HepG2 (cell line): ENCODE measurements around the gene MYLK. TPM values are rescaled to one million over a fixed set of nuclear protein-coding genes. Genes with fewer than 3 reads are reported as not detected.

Source experiments
- CBX5 ChIP-seq: sonication (generic); formaldehyde crosslinking; IDR thresholded peaks from 2 replicates; pipeline ENCODE4 v1.4.0; 2020; ENCODE audit warnings: missing genetic modification reagents, borderline replicate concordance
- FOXK2 ChIP-seq: fragments of 450-650 bp; IDR thresholded peaks from 2 replicates; pipeline ENCODE4 v1.6.1; 2016
- GPN1 ChIP-seq: sonication (generic); formaldehyde crosslinking; IDR thresholded peaks from 2 replicates; pipeline ENCODE4 v1.5.1; 2020; ENCODE audit warnings: missing genetic modification reagents, borderline replicate concordance
- HNRNPH1 ChIP-seq: fragments of 200-400 bp; formaldehyde crosslinking; optimal IDR thresholded peaks from 2 replicates; pipeline ENCODE3; 2017; ENCODE audit warnings: mild to moderate bottlenecking, low read depth, low read length
- HNRNPLL ChIP-seq: fragments of 200-400 bp; formaldehyde crosslinking; IDR thresholded peaks from 2 replicates; pipeline ENCODE4 v1.6.1; 2017; ENCODE audit warnings: mild to moderate bottlenecking, low read depth, low read length; ENCODE audit not compliant: poor library complexity, severe bottlenecking
- KLF15 ChIP-seq: sonication (generic); formaldehyde crosslinking; IDR thresholded peaks from 2 replicates; pipeline ENCODE4 v1.8.1; 2023; ENCODE audit warnings: borderline replicate concordance, mild to moderate bottlenecking, inconsistent platforms, missing genetic modification reagents, mixed read lengths
- RCOR2 ChIP-seq: IDR thresholded peaks from 2 replicates; pipeline ENCODE4 v1.6.1; 2016; ENCODE audit warnings: missing biosample characterization, missing genetic modification reagents
- RFXANK ChIP-seq: IDR thresholded peaks from 2 replicates; pipeline ENCODE4 v1.6.1; 2016
- RXRB ChIP-seq: IDR thresholded peaks from 2 replicates; pipeline ENCODE4 v1.6.1; 2016; ENCODE audit warnings: borderline replicate concordance, missing genetic modification reagents, missing compliant biosample characterization
- SMC3 ChIP-seq: IDR thresholded peaks from 2 replicates; pipeline ENCODE4 v1.6.1; 2011; ENCODE audit warnings: low read length, improper control_type of control experiment
- SPEN ChIP-seq: sonication (generic); formaldehyde crosslinking; IDR thresholded peaks from 2 replicates; pipeline ENCODE4 v1.5.1; 2020; ENCODE audit warnings: low read depth, mild to moderate bottlenecking, missing genetic modification reagents
- ZBTB1 ChIP-seq: sonication (generic); formaldehyde crosslinking; IDR thresholded peaks from 2 replicates; pipeline ENCODE4 v1.4.0; 2020; ENCODE audit warnings: missing genetic modification reagents, borderline replicate concordance
- ZNF619 ChIP-seq: sonication (generic); formaldehyde crosslinking; IDR thresholded peaks from 2 replicates; pipeline ENCODE4 v1.4.0; 2020; ENCODE audit warnings: mild to moderate bottlenecking, missing genetic modification reagents
- ZNF678 ChIP-seq: sonication (generic); formaldehyde crosslinking; IDR thresholded peaks from 2 replicates; pipeline ENCODE4 v1.4.0; 2020; ENCODE audit warnings: mild to moderate bottlenecking, missing genetic modification reagents
- polyA plus RNA-seq, 8 experiments: library from polyadenylated mRNA; depleted of rRNA in 3 of 8; stranded (reverse) in 7 of 8; unstranded in 1 of 8; fragments of >200 nt; fragmentation: Illumina TruSeq in 4 of 8; extraction: Trizol in 4 of 8; gene quantifications; 2 replicates each; pipeline versions ENCODE4 v1.2.1 to v1.2.3, GENCODE V29; 2011 to 2016; ENCODE audit warnings: low read depth in 4 of 8, missing spikeins in 1 of 8, mixed read lengths in 1 of 8; ENCODE audit not compliant: insufficient read depth in 1 of 8
- total RNA-seq, 5 experiments: library from RNA; depleted of rRNA; stranded (reverse); fragments of >200 nt; fragmentation: Illumina TruSeq; extraction: Trizol; gene quantifications; 2 replicates each; pipeline ENCODE4 v1.2.3, GENCODE V29; 2016; ENCODE audit warnings: low read depth in 1 of 5
- TF ChIP-seq, protein P1 (sequence below): sonication (generic); formaldehyde crosslinking; IDR thresholded peaks from 2 replicates; pipeline ENCODE4 v1.5.0; 2020; ENCODE audit warnings: missing genetic modification reagents, mild to moderate bottlenecking, borderline replicate concordance
- TF ChIP-seq, protein P2 (sequence below): sonication (generic); formaldehyde crosslinking; IDR thresholded peaks from 2 replicates; pipeline ENCODE4 v1.5.1; 2020; ENCODE audit warnings: mild to moderate bottlenecking, moderate library complexity, missing genetic modification reagents
- TF ChIP-seq, protein P3 (sequence below): sonication (generic); formaldehyde crosslinking; IDR thresholded peaks from 2 replicates; pipeline ENCODE4 v1.8.0; 2022; ENCODE audit warnings: mild to moderate bottlenecking, missing genetic modification reagents, moderate library complexity
- TF ChIP-seq, protein P4 (sequence below): IDR thresholded peaks from 2 replicates; pipeline ENCODE4 v1.6.1; 2016
- TF ChIP-seq, protein P5 (sequence below): sonication (generic); formaldehyde crosslinking; IDR thresholded peaks from 2 replicates; pipeline ENCODE4 v1.5.0; 2020; ENCODE audit warnings: missing genetic modification reagents
- TF ChIP-seq, protein P6 (sequence below): sonication (generic); formaldehyde crosslinking; IDR thresholded peaks from 2 replicates; pipeline ENCODE4 v1.4.0; 2020; ENCODE audit warnings: missing genetic modification reagents, borderline replicate concordance

MYLK gene
- total and polyA plus RNA-seq, 2 of the 13 experiments (the other 11 are each of a cell fraction or from before 2014, with no cell fraction given) = 10.6 to 34.9 TPM

DNA sequence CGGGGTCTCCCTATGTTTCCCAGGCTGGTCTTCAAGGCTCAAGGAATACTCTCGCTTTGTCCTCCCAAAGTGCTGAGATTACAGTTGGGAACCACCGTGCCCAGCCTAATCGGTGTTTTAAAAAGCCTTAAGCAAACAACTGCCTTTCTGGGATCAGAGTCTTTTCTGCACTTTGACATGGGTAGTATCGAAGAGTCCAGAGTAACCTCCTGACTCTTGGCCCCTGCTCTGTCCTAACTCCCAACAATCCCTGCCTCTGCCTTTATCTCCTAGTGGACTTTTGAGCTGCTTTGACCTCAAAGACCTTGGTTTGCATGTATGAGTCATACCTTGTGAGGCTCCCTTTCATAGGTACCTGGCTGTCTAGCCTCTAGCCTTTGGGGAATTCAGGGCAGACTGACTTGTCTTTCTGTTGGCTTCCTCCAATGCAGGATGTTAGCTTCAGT is 278.3 kb downstream of the MYLK start (continued):
- TF ChIP-seq, protein P1, sequence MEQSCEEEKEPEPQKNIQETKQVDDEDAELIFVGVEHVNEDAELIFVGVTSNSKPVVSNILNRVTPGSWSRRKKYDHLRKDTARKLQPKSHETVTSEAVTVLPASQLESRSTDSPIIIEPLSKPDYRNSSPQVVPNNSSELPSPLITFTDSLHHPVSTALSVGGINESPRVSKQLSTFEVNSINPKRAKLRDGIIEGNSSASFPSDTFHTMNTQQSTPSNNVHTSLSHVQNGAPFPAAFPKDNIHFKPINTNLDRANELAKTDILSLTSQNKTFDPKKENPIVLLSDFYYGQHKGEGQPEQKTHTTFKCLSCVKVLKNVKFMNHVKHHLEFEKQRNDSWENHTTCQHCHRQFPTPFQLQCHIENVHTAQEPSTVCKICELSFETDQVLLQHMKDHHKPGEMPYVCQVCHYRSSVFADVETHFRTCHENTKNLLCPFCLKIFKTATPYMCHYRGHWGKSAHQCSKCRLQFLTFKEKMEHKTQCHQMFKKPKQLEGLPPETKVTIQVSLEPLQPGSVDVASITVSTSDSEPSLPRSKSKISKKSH = no peak
- peak; percentile 98 for TF ChIP-seq RXRB (CRISPR knock-in tag)
- TF ChIP-seq RCOR2 (CRISPR knock-in tag) = peak; percentile 98
- TF ChIP-seq, protein P2, sequence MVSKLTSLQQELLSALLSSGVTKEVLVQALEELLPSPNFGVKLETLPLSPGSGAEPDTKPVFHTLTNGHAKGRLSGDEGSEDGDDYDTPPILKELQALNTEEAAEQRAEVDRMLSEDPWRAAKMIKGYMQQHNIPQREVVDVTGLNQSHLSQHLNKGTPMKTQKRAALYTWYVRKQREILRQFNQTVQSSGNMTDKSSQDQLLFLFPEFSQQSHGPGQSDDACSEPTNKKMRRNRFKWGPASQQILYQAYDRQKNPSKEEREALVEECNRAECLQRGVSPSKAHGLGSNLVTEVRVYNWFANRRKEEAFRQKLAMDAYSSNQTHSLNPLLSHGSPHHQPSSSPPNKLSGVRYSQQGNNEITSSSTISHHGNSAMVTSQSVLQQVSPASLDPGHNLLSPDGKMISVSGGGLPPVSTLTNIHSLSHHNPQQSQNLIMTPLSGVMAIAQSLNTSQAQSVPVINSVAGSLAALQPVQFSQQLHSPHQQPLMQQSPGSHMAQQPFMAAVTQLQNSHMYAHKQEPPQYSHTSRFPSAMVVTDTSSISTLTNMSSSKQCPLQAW (CRISPR knock-in tag) = peak; percentile 95
- TF ChIP-seq HNRNPH1 = no peak
- TF ChIP-seq, protein P3, sequence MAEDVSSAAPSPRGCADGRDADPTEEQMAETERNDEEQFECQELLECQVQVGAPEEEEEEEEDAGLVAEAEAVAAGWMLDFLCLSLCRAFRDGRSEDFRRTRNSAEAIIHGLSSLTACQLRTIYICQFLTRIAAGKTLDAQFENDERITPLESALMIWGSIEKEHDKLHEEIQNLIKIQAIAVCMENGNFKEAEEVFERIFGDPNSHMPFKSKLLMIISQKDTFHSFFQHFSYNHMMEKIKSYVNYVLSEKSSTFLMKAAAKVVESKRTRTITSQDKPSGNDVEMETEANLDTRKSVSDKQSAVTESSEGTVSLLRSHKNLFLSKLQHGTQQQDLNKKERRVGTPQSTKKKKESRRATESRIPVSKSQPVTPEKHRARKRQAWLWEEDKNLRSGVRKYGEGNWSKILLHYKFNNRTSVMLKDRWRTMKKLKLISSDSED = no peak
- peak; percentile 50; the same call in 1 of the 2 replicates for TF ChIP-seq SPEN (CRISPR knock-in tag)
- TF ChIP-seq GPN1 (CRISPR knock-in tag) = no peak
- no peak for TF ChIP-seq HNRNPLL
- TF ChIP-seq SMC3 = peak; percentile 38
- 0 out of 2 replicates have a peak, but pooled peaks have one; percentile 80 for TF ChIP-seq RFXANK (CRISPR knock-in tag)
- TF ChIP-seq KLF15 = no peak
- TF ChIP-seq, protein P4, sequence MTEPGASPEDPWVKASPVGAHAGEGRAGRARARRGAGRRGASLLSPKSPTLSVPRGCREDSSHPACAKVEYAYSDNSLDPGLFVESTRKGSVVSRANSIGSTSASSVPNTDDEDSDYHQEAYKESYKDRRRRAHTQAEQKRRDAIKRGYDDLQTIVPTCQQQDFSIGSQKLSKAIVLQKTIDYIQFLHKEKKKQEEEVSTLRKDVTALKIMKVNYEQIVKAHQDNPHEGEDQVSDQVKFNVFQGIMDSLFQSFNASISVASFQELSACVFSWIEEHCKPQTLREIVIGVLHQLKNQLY (CRISPR knock-in tag) = 0 out of 2 replicates have a peak, but pooled peaks have one; percentile 35
- TF ChIP-seq, protein P5, sequence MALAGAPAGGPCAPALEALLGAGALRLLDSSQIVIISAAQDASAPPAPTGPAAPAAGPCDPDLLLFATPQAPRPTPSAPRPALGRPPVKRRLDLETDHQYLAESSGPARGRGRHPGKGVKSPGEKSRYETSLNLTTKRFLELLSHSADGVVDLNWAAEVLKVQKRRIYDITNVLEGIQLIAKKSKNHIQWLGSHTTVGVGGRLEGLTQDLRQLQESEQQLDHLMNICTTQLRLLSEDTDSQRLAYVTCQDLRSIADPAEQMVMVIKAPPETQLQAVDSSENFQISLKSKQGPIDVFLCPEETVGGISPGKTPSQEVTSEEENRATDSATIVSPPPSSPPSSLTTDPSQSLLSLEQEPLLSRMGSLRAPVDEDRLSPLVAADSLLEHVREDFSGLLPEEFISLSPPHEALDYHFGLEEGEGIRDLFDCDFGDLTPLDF = no peak
- peak; percentile 84; the same call in 1 of the 2 replicates for TF ChIP-seq CBX5 (CRISPR knock-in tag)
- no peak for TF ChIP-seq ZBTB1 (CRISPR knock-in tag)
- no peak for TF ChIP-seq ZNF619
- TF ChIP-seq, protein P6, sequence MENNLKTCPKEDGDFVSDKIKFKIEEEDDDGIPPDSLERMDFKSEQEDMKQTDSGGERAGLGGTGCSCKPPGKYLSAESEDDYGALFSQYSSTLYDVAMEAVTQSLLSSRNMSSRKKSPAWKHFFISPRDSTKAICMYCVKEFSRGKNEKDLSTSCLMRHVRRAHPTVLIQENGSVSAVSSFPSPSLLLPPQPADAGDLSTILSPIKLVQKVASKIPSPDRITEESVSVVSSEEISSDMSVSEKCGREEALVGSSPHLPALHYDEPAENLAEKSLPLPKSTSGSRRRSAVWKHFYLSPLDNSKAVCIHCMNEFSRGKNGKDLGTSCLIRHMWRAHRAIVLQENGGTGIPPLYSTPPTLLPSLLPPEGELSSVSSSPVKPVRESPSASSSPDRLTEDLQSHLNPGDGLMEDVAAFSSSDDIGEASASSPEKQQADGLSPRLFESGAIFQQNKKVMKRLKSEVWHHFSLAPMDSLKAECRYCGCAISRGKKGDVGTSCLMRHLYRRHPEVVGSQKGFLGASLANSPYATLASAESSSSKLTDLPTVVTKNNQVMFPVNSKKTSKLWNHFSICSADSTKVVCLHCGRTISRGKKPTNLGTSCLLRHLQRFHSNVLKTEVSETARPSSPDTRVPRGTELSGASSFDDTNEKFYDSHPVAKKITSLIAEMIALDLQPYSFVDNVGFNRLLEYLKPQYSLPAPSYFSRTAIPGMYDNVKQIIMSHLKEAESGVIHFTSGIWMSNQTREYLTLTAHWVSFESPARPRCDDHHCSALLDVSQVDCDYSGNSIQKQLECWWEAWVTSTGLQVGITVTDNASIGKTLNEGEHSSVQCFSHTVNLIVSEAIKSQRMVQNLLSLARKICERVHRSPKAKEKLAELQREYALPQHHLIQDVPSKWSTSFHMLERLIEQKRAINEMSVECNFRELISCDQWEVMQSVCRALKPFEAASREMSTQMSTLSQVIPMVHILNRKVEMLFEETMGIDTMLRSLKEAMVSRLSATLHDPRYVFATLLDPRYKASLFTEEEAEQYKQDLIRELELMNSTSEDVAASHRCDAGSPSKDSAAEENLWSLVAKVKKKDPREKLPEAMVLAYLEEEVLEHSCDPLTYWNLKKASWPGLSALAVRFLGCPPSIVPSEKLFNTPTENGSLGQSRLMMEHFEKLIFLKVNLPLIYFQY (CRISPR knock-in tag) = 0 out of 2 replicates have a peak, but pooled peaks have one; percentile 30
- no peak for TF ChIP-seq FOXK2
- TF ChIP-seq ZNF678 = no peak
